Amniotic epithelial cell (primary cell): ENCODE measurements around the gene GSG1L2.
A peak's percentile ranks its signal among the peaks of the same experiment; 100 is the strongest.

Source experiments
- DNase-seq: peaks from one replicate; pipeline ENCODE4 v3.0.0-alpha.2; 2010; ENCODE audit warnings: low read depth

GSG1L2 gene

DNA sequence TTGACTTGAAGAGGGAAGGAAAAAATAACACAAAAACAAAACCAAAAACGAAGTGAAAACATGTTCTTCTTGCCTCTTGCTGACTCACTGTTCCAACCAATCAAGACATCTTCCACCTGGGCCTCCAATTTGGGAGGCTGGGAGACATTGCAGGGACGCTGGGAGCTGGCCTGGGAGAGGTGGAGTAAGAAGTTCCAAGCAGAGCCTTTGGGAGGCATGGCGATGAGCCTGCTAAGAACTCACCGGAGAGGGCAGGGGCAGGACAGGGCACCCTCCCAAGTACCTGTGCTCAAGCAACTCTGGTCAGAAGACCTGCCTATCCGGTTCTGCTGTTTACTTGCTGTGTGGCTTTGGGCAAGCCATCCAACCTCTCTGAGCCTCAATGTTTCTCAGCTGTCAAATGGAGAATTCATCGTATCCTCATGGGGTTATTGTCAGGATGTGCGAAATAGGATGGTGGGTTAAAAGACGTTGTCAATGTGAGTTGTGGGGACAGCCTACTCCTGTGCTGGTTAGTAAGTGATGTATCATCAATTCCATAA is 3.0 kb upstream of the GSG1L2 start:
- no peak for DNase-seq

DNA sequence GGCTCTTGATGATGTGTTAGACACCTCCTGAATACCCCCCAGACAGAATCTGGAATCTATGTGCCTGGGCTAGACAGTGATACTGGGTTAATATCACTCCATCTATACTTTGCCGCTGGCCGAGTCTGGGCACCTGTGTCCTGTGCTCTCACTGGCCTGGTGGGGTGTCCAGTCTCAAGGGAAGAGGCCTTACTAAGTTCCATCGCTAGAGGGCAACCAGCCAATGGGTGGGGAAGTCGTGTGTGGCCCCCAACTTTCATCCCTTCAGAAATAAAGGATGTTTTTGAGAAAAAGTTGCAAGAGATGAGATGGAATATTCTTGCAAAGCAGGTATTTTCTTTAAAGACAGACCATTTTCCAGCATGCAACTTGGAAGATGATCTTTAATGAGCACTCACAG is 2.2 kb upstream of the GSG1L2 start:
- DNase-seq, result no peak

DNA sequence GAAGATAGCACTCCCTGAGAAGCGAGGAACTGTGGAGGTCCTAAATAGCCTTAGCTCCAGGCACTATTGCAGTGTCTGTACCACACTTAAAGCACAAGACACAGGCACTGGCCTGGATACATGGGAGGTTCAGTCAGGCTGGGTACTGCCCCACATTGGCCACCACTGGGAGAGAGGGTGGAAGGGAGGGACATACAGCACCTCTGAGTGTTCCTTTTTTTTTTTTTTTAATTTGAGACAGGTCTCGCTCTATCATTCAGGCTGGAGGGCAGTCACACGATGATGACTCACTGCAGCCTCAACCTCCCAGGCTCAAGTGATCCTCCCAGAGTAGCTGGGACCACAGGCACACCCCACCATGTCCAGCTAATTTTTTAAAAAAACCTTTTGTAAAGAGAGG is 1.4 kb downstream of the GSG1L2 start:
- DNase-seq, result no peak

DNA sequence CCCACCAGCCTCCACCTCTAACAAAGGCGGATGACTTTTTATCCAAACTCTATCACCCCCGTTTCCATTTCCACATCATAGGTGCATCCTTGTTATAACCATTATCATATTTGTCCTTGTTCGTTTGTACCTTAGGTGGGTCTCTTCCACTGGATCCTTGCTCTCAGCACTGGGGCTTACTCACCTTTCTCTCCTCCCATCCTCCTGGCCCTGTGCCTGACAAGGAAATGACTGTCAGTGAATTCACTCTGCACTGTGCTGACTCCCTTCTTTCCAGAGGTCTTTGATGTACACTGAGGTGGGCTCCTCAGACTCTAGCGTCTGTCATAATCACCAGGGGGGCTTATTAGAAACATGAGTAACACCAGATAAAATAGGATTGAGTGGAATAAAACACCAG is 3.1 kb downstream of the GSG1L2 start:
- no peak for DNase-seq

DNA sequence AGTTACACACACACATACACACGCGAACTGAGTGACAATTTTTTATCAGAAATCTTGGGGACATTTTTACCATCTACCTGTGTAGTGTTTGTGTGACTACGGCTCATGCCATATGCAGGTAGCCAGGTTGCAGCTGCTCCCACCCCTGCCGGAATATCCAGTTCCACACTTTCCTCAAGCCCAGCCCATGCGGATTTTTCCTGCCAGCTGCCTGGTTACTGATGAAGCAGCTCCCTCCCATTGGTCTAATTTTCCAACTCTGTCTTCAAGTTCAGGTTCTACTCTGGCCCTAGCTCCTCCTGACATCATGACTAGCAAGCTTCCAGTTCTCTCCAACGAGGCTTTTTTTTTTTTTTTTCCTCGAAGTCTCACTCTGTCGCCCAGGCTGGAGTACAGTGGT is 4.8 kb downstream of the GSG1L2 start:
- peak; percentile 84 for DNase-seq

DNA sequence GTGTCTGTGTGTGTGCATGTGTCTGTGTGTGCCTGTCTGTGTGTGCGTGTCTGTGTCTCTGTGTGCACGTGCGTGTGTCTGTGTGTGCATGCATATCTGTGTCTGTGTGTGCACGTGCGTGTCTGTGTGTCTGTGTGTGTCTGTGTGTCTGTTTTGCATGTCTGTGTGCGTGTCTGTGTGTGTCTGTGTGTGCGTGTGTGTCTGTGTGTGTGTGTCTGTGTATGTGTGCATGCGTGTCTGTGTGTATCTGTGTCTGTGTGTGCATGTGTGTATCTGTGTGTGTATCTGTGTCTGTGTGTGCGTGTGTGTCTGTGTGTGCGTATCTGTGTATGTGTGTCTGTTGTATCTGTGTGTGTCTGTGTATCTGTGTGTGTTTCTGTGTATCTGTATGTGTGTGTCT is 5.4 kb downstream of the GSG1L2 start:
- no peak for DNase-seq

DNA sequence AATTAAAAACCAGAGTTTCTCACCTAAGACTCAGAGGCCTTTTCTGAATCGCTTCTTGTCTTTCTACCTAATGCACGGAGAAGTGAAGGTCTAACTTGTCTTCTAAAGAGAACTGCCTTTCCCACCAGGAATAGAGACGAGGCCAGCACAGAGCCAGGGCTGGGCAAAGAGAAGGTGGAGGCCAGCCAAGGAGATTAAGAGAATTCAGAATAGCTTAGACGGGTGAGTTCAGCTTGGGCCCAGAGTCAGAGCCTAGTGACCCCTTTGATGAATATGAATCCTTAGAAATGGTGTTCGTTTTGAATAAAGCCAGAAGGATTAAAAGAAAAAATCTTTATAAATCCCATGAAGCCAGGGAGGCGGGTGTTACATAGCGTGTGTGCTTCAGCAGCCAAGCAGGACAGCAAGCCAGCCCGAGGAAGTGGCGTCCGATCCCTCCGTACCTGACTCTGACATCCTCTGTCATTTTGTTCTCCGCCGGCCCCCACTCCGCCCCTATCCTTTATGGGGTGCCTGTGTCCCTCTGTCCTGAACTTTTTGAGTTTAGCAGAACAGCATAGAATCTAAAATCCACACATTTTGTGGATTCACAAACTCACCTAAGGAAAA is 7.4 kb downstream of the GSG1L2 start:
- DNase-seq, result no peak

DNA sequence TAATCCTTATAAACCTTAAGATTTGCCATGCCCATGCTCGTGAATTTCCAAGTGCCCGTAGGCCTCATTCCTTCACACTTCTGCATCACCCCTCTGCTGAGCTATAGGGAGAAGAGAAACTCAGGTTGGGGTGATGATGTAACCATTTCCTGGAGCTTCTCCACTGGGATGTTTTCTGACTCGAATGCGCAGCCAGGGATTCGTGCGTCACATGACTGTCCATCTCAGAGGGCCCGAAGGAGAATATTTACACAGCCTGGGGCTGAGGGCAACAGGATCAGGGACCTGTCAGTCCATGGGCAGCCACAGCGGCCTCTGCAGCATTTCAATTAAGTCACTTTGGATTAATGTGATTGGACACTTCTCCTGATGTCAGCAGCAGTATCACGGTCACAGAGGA is 8.7 kb downstream of the GSG1L2 start:
- no peak for DNase-seq

DNA sequence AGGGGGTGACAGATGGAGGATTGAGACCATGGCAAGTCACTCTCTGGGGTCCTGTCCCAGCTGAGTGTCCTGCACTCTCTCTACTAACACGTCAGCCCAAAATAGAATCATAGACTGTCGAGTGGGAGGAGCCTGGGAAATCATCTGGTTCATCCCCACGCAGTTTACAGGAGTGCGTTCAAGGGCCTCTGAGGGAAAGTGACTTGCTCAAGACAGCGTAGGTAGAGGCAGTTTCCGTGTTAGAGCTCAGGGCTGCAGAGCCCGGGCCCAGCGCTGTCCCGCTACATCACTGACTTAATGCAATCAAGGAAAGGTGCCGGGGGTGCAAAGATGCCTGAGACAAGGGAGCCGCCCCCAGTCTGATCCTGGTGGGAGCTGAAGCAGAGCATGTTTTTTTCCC is 10.3 kb downstream of the GSG1L2 start:
- DNase-seq, result no peak

DNA sequence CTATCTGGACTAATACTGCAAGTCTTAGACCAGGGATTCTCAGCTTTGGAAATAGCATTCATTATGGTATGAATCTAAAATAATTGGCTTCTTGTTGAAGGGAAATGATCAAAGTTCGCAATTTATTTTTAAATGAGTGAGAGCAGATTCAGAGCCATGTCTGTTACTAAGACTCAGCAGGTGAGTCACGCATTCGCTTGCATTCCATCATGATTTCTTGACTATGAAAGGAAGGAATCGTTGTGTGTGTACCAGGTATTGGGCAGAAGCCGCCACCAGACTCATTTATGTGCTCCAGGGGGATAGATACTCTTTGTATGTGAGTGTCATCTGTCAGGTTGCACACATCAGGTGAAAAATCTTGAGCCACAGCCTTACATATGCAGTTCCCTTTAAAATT is 10.8 kb downstream of the GSG1L2 start:
- no peak for DNase-seq

DNA sequence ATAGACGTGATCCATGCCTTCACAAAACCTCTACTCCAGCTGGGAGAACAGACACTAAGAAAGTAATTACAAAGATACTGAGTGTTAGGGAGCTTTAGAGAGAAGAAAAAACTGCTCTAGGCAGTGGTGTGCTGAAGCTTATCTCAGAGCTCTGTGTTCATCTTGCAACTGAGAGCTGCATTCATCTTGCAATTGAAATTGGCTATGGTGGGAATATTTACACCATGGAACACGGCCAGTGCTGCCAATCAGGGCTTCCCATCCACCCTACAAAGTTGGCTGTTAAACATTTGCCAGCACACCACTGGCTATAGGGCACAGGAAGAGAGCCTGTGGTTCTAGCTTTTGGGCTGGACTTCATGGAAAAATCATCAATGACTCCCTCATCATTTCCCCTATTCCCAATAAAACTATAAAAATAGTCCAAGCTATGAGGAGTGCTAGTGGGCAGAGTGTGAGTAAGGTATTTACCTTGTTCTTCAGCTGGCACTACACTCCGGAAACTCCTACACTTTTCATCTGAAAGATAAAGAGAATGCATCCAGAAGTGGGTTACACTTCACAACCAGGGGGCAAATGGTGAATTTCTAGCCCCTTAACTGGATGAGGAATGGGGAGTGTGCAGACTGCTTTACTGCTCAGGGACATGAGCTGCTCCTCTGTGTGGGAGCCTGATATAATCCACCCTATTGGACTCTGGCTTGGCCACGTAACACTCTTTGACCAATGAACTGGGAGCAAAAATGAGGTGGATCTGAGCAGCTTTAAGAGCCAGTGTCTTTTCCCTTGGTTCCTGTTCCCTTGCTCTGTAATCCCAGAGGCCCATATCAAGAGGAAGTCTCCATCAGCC is 11.6 kb downstream of the GSG1L2 start:
- DNase-seq, result peak; percentile 18

DNA sequence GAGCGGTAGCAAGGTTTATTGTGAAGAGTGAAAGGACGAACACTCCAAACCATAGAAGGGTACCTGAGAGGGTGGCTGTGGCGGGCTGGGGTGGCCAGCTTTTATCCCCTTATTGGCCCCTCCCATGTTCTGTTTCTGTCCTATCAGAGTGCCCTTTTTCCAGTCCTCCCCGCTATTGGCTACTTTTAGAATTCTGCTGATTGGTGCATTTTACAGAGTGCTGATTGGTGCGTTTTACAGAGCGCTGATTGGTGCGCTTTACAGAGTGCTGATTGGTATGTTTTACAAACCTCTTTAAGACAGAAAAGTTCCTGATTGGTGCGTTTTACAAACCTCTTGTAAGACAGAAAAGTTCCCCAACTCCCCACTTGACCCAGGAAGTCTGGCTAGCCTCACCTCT is 12.5 kb downstream of the GSG1L2 start:
- no peak for DNase-seq

DNA sequence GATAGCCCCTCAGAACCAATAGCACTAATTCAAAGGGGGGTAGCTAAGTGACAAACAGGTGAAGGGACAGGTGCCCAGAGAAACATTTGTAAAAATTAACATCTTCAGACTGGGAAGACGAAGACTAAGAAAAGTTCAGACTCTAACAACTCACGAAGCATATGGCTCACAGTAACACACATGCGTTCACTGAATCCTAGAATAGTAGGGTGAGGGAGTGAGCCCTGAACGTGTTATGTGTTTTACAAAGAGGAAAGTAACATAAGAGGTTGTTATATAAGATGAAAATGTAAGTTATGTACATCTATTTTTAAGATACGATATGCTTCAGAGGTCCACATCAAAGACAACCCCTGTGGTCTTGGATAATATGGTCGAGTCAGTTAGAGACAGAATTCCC is 15.2 kb downstream of the GSG1L2 start:
- no peak for DNase-seq

DNA sequence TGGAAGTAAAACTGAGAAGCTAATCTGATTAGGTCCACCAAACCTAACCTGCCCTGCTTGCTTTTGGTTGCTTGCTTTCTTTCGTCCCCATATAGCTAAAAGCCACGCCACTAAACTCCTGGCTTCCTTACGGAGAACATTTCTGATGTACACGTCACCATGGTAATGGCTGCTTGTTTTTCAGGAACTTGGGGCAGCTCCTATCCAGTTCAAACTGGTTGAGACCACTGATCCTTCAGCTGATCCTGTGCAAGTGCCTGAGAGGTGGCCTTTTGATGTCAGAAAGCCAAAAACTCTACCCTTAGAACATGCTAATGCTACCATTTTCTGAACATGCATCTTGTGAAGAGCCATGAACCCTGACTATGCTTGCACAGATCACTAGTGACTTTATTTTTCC is 16.1 kb downstream of the GSG1L2 start:
- DNase-seq, result no peak

DNA sequence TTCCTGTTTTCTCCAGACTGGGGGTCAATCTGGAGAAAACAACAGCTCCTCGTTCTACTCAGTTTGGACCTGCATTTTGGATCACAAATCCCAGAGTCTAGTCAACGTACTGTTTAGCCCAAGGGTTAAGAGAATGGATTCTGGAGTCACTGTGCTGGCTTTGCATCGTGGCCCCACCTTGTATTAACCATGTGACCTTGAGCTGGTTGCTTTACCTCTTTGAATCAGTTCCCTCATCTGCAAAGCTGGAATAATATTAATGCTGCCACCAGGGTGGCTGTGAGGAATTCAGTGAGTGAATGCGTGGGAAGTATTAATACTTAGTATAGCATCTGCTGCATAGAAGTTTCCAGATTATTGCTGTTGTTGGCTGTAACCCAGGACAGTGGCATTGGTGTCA is 19.2 kb downstream of the GSG1L2 start:
- DNase-seq, result no peak

DNA sequence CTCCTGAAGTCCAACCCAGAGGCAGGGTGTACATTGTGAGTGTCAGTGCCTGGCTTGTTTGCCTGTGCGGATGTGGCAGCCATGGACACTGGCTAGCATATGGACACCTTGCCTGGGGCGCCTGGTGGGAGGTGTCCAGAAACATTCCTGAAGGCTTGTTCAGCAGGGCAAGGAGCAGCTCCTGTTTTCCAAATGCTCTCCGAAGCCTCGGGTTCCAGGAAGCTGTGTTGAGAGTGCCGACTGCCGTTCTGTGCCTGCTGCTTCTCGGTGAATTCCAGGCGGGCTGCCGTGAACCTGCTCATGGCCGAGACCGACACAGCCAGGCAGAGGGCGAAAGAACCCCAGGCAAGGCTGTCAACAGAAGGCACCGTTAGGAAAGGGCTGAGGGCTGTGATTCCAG is 19.6 kb downstream of the GSG1L2 start:
- DNase-seq, result peak; percentile 24

DNA sequence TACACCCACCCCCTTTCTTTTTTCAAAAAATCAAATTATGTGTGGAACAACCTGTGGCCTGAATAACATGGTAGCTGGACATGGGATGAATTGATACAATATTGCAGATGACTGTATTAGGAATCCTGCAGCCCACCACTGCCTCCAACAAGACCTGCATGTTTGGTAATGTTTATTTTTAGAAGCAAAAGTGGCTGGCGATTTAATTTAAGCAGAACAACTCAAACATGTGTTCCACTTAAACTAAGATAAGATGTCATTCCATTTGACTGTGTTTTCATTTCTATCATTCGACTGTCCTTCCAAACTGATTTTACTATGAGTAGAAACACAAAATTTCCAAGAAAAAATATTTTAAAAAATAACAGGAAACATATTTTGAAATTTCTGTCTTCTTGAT is 20.4 kb downstream of the GSG1L2 start:
- DNase-seq, result no peak

DNA sequence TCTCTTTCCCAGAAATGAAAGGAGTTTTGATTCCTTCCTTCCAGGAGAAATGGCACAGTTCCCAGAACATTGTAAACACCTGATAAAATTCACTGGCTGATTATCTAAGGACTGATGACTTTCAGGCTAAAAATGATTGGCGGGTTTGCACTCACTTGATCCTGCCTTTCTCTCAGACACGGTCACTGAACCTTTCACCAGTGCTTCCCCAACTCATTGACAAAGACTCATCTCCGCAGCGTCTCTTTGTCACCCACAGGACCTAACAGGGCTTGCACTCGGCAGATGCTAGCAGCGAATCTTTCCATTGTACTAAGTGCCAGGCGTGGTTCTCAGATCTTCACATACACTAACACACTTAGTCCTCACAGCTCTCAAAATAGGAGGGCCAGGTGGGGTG is 23.2 kb downstream of the GSG1L2 start:
- DNase-seq, result no peak

DNA sequence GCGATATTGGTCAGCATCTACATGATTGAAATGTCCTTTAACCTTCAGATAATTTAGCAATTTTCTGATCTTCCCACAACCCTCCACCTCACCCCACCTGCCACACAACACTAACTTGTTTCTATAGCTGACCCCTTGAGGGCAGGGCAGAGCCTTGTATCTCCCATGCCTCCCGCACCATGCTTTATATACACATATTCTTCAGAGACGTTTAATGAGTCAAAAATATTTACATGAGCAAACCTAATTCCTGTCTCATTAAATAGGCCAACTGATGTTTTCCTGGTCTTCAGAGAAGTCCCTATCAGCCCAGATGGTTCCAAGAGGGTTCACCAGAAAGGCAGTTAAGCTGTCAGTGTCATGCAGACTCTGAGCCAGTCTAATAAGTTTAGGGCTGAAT is 23.9 kb downstream of the GSG1L2 start:
- no peak for DNase-seq

DNA sequence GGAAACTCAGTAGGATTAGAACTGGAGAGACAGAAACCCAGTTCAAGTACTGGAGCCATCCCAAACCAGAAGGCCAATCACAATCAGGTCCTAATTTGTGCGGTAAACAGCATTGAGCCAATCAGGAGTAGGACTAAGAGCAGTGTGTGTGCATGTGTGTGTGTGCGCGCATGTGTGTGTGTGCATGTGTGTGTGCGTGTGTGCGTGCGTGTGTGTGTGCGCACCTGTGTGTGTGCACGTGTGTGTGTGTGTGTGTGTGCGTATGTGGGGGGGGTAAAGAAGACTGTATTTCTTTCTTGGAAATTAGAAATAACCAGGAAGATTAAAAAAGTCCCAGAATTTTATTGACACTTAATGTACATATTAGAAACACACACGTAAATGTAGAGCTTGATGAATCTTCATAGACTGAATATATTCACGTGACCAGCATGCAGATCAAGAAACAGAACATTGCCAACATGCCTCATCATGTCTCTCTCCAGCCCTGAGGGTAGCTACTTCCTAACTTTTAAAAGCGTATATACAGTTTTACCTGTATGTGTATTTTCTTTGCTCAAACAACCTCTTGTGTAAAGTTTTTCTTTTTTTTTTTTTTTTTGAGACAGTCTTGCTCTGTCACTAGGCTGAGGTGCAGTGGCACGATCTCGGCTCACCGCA is 29.6 kb downstream of the GSG1L2 start:
- DNase-seq, result no peak

DNA sequence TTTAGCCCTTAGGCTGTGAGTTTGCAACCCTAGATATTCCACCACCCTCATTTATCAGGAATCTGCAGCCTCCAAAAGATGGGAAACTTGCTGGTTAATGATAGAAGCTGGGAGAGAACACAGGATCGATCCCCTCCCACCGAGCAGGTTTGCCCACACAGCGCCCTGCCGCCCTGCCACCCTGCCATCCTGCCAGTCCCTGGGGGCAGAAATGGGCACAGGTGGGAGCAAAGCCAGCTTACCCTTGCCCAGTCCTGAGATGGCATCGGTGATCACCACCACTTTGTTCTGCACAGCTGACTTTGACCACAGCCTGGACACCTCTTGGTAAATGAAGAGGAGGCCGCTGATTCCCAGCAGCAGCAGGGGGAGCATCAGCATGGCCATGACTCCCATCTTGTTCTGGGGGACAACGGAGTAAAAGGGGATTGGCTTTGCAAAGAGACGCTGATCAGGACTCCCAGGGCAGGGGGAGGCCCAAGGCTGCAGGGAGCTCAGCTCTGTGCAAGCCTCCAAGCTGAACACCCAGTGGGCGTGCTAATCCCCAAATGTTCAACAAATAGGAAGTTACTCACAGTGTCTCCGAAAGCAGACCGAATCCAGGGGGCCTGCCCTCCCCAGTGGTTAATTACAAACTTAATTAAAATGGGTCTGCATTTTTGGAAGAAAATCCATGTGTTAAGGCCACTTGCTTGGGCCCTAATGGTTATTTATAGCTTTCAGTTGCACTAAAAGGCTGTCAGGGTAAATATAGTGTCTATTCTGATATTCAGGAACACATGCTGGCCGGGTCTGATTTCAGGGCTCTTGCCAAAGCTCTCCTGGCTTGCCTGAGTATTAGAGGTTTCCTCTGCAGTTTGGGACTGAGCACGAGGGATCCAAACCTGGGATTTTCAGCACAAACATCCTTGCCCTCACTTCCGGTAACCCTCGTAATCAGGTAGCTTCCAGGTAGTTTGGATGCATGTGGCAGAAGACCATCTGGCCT is 30.7 kb downstream of the GSG1L2 start, which contains the start of gene DHRS7C:
Gene DHRS7C (minus strand): TSS at position 704 of the 988 bp plus-strand sequence. CDS start 308 bp downstream, at position 396.
- DNase-seq, result no peak

DNA sequence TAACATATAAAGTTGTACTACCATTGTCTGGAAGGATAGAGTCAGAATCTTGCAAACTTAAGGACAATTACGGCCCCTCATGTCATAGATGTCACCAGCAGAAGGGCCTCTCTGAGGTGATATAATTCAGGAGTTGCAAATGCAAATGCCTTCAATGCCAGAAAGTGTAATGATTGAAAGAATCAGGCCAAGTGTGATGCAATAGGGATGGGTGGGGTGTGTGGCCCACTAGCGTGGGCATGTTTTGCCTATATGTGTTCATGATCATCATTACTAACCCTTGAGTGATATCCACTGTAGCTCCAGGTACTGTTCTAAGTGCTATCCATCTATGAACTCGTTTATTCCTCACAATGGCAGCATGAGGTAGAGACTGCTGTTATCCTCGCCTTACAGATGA is 31.6 kb downstream of the GSG1L2 start:
- DNase-seq, result no peak
